ENCODE results near the gene CDH4. TPM values are rescaled to one million over a fixed set of nuclear protein-coding genes. Genes with fewer than 3 reads are reported as not detected.

The CDH4 gene
- total RNA-seq, 1 experiment from 2014 or later, result 0.12 TPM

- DNase-seq (ENCODE audit: low read depth), result no peak
Measured at GRCh38 chr20:61802721-61803311, 550.8 kb downstream of the CDH4 start.

GRCh38 chr20:61803416-61803914, 551.4 kb downstream of the CDH4 start:
- DNase-seq (ENCODE audit: low read depth), result no peak

GRCh38 chr20:61803915-61804751, 552.1 kb downstream of the CDH4 start:
- no peak for DNase-seq (ENCODE audit: low read depth)

GRCh38 chr20:61804752-61805295, 552.8 kb downstream of the CDH4 start:
- DNase-seq (ENCODE audit: low read depth), result no peak

GRCh38 chr20:61805365-61805764, 553.3 kb downstream of the CDH4 start:
- DNase-seq (ENCODE audit: low read depth), result no peak

GRCh38 chr20:61805781-61806180, 553.7 kb downstream of the CDH4 start:
- no peak for DNase-seq (ENCODE audit: low read depth)

- DNase-seq (ENCODE audit: low read depth), result no peak
Measured at GRCh38 chr20:61806314-61806713, 554.3 kb downstream of the CDH4 start.

GRCh38 chr20:61806995-61807394, 554.9 kb downstream of the CDH4 start:
- DNase-seq (ENCODE audit: low read depth), result no peak

- no peak for DNase-seq (ENCODE audit: low read depth)
Measured at GRCh38 chr20:61807471-61808160, 555.6 kb downstream of the CDH4 start.

GRCh38 chr20:61808447-61808846, 556.4 kb downstream of the CDH4 start:
- DNase-seq (ENCODE audit: low read depth), result no peak

GRCh38 chr20:61809006-61809770, 557.1 kb downstream of the CDH4 start:
- no peak for DNase-seq (ENCODE audit: low read depth)

GRCh38 chr20:61810066-61810737, 558.1 kb downstream of the CDH4 start:
- DNase-seq (ENCODE audit: low read depth), result no peak

GRCh38 chr20:61810738-61811135, 558.7 kb downstream of the CDH4 start:
- no peak for DNase-seq (ENCODE audit: low read depth)

GRCh38 chr20:61811166-61811565, 559.1 kb downstream of the CDH4 start:
- no peak for DNase-seq (ENCODE audit: low read depth)

- DNase-seq (ENCODE audit: low read depth), result no peak
Measured at GRCh38 chr20:61812121-61812844, 560.2 kb downstream of the CDH4 start.

GRCh38 chr20:61812845-61813485, 560.9 kb downstream of the CDH4 start:
- DNase-seq (ENCODE audit: low read depth), result no peak

- DNase-seq (ENCODE audit: low read depth), result no peak
Measured at GRCh38 chr20:61813791-61814190, 561.7 kb downstream of the CDH4 start.

GRCh38 chr20:61814244-61814643, 562.2 kb downstream of the CDH4 start:
- DNase-seq (ENCODE audit: low read depth), result no peak

- no peak for DNase-seq (ENCODE audit: low read depth)
Measured at GRCh38 chr20:61814726-61815125, 562.7 kb downstream of the CDH4 start.

GRCh38 chr20:61815176-61815575, 563.1 kb downstream of the CDH4 start:
- no peak for DNase-seq (ENCODE audit: low read depth)

Measured in RPMI7951 (cell line).